ENCODE results near the gene TJP1. TPM values are rescaled to one million over a fixed set of nuclear protein-coding genes. Genes with fewer than 3 reads are reported as not detected.
"Not testable (repeated sequence)": the region's sequence is repeated elsewhere in the genome, so short reads cannot be mapped to it uniquely, and the experiment has no call there.

TJP1 gene
- polyA plus RNA-seq, 12 donors: 35.9 to 121 (median 49.2) TPM

DNA sequence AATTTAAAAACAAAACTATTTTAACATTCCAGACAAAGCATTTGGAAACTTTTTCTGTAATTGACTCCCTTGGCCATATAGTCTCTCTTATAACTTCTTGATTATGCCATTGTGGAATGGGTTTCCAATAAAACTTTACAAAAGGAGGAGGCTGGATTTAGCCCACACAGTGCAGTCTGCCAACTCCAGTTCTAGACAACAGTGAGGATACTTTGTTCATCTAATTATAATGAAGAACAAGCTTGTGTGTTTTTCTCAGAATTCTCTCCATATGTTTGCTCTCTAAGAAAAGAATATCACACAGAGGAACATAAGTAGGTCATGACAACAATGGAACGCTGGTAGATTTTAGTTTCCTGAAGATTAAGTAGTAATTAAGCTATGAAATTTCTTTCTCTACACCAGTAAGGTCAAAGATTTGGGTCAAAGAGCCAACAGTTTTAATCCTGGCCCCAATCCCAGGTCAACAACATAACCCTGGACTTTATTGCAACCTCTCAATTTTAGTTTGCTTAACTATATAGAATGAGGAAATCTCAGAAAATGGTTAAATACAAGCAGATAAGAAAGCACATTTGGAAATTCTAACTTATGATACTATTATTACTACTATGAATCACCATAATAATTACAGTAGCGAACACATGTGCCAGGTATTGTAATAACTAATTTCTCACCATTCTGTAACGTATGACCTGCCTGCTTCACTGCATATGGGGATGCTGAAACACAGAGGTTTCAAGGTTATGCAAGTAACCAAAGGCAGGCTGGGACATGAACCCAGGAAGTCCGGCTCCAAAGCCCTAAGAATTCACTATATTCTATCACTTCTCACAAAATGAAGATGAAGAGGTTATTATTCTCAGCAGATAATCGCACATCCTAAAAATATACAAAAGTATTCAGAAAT lies 65.7 kb downstream of the TJP1 start:
- DNase-seq: no peak

DNA sequence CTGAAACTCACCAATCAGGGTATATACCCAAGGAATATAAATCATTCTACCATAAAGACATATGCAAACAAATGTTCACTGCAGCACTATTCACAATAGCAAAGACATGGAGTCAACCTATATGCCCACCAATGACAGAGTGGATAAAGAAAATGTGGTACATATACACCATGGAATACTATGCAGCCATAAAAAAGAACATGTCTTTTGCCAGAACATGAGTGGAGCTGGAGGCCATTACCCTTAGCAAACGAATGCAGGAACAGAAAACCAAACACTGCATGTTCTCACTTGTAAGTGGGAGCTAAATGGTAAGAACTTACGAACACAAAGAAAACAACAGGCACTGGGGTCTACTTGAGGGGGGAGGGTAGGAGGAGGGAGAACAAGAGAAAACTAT lies 68.3 kb downstream of the TJP1 start:
- not testable (repeated sequence) for DNase-seq

DNA sequence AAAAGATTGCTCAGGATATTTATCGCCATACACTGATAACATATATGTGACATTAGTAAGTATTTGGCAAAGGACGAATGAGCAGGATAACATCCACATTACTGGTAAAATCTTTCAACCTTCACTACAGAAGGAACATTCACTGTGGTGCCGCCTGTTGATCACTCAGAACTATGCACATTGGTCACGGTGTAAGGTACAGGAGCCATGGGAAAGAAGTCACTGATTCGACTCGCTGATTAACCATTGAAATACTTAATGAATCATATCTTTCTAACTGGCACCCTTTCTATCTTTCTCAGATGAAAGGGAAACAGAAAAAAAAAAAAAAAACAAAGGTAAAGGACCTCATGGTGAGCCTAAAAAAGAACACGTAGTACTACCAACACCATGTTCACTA lies 68.8 kb downstream of the TJP1 start:
- no peak for DNase-seq

DNA sequence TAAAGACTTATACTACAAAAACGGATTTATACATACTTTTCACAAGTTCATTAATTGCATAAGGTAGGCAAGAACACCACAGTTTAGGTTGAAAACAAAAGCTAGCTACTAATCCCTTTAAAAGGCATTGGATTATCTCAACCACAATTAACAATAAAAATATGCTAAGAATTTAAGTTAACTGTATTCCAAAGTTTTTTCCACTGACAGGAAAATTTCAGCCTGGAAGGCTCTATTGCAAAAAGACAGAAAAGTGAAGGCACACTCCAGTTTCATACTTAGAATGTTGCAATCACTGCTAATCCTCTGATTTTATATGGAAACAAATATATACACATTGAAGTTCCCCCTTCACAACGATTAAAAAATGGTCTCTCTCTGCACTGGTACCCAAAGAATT lies 71.5 kb downstream of the TJP1 start:
- no peak for DNase-seq

DNA sequence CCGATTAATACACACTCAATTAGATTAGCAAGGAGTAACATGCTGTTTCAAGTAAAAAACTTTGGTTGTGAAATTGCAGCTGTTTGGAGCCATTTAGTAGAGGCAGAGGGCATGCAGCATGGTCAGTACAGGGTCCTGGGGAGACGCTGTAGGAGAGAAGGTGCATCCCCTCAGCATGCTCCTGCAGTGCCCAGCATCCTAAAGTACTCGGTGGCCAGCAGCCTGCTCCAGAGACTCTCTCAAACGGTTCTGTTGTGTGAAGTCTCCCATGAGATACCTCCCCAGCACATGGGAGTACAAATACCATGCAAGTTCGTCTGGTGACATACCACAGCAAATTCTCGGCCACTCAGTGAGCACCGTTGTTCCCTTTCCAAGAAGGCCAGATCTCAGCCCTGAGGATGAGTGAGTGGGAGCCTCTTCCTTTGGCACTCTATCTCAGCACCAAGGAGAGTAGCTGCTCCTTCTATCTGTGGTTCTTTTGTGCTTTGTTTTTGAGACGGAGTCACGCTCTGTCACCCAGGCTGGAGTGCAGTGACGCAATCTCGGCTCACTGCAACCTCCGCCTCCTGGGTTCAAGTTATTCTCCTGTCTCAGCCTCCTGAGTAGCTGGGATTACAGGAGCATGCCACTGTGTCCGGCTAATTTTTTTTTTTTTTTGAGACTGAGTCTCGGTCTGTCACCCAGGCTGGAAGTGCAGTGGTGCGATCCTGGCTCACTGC lies 72.7 kb downstream of the TJP1 start:
- DNase-seq: no peak

DNA sequence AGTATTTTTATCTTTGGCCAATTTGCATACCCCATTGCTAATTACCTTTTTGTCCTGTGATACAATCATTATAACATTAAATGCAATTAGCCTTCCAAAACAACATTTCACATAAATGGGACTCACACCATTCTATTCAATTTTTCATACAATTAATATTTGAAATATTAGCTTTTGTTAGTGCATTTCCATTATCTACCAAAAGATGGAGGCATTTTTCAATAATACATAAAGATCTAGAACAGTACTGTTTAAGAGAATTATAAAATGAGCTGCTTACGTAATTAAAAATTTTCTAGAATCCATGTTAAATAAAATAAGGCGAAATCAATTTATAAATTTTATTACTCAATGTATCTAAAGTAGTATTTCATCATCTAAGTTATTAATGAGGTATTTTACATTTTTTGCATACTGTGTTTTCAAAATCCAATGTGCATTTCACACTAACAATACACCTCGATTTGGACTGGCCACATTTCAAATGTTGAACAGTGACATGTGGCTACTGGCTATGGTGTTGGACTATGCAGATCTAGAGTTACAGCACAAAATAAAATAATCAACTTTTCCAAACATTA lies 74.3 kb downstream of the TJP1 start:
- no peak for DNase-seq

DNA sequence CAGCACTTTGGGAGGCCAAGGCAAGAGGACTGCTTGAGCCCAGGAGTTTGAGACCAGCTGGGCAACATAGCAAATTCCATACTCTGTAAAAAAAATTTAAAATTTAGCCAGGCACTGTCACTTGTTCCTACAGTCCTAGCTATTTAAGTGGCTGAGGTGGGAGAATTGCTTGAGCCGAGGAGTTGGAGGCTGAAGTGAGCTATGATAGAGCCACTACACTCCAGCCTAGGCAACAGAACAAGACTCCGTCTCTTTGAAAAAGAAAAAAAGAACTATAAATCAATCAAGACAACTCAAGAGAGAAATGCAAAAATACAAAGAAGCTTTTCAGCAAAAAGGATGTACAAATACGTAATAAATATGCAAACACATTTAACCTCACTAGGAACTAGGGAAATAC lies 78.8 kb downstream of the TJP1 start:
- DNase-seq: no peak

DNA sequence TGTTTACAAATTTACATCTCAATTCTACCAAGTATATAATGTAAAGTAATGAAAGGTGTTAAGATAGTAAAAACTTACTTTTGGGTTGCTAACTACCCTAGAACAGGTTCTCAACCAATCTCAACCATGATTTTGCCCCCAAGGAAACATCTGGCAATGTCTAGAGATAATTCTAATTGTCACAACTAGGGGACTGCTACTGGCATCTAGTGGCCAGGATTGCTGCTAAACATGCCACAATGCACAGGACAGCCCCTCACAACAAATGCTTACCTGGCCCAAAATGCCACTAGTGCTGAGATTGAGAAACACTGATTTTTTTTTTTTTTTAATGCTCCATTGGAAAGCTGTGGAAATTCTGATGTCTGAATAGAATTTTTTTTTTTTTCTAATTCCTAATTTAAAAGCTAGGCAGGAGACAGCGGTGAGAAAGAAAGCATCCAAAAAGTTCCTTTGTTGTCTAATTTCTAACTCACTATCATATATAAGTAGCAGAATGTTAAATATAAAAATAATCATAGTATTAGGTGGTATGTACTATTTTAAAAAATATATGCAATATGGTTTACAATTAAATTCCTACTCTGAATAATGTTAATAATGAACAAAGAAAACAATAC lies 81.5 kb downstream of the TJP1 start:
- no peak for DNase-seq

DNA sequence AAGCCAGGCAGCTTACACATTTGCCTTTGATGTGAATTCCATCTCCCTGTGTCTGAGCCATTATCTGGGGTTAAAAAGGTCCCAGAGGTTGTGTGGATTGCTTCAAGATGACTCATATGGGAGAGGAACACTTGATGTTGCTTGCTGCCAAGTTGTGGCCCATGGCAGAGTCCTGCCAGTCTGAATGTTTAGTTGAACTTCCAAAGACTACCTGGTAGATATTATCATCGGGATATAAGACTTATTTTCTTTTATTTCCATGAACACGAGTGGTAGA lies 85.6 kb downstream of the TJP1 start:
- no peak for DNase-seq

DNA sequence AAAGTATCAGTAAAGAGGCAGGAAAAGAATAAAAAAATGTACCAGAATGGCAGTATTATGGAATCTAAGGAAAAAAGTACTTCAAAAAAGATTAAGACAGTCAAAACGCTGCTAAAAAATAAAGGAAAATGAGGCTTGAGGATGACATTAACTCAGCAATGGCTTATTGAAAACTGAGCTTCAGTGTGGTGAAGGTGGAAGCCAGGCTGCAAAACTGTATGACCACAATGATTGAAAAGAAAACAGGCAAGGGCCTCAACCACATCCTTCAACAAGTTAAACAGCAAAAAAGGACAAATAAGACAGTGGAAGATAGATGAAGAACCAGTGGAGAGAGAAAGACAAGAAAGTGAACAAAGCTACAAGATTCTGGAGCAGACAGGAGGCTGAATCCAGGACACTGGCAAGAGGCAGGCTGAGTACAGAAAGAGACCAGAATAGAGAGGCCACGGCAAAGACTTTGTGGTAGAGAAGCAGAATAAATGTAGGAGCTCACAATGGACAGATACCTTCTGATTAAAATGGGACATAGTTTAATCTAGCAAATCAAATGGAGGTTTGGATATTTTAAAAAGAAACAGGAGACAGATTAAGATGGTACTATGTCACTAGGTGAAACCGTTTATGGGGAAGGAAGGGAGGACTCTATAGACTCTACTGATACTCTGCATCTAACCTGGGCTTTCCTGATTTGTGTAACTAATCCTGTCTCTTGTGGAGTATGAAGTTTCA lies 86.1 kb downstream of the TJP1 start:
- DNase-seq: no peak

DNA sequence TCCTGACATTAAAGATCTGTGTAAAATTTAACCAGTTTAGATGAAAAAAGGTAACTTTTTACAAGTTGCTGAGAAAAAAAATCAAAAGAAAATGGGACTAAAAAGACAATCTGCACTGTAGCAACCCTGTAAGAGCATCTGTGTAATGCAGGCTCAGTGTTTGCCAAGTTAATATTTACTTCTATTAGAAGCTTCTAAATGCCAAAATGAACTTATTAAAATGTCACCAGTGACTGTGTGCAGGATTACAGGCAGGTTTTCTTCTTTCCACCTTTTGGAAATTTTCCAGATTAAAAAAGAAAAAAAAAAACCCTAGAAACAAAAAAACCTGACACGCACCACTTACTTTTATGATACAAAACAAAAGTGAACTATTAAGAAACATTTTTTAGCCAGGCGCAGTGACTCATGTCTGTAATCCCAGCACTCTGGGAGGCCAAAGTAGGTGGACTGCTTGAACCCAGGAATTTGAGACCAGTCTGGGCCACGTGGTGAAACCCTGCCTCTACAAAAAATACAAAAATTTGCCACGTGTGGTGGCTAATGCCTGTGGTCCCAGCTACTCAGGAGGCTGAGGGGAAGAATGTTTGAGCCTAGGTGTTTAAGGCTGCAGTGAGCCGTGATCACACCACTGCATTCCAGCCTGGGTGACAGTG lies 87.2 kb downstream of the TJP1 start:
- no peak for DNase-seq

DNA sequence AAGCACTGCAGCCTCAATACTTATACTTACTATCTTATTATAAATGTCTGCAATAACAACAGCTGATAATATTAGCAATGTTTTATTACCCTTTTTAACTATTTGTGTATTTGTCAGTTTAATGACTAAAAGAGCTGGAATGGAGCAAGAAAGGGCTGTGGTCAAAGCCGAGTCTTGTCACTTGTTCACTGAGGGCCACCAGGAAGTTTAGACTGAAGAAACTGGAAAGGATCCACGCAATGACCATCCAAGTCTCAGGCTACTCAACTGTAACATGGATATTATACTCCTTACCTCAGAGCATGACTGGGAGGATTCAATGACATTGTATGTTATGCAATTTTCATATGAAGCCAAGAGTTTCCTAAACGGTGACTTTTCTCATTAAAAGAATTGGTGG lies 90.4 kb downstream of the TJP1 start:
- no peak for DNase-seq

DNA sequence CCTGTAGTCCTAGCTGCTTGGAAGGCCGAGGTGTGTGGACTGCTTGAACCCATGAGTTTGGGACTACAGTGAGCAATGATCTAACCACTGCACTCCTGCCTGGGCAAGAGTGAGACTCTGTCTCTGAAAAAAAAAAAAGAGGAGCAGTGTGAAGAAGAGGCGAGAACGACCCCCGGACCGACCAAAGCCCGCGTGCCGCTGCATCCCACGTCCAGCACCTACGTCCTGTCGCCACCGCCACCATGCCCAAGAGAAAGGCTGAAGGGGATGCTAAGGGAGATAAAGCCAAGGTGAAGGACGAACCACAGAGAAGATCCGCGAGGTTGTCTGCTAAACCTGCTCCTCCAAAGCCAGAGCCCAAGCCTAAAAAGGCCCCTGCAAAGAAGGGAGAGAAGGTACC lies 91.8 kb downstream of the TJP1 start:
- DNase-seq: not testable (repeated sequence)

DNA sequence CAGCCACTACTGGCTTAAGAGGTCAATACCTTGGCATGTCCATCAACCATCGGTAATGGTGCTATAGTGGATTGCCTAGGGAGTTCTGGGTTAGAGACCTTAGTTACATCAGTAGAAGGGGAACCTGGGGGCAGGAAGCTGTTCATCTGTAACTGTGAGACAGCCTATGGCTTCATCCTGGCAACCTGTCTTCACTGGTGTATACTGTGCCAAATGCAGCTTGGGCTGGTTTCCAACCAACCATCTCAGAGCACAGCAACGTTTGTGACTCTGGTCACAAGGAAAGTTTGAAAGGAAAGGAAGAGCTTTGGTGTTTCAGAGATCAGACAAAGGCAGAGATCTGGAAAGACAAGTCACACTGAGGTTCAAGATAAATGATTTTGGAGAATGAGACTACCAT lies 93.8 kb downstream of the TJP1 start:
- DNase-seq: no peak

DNA sequence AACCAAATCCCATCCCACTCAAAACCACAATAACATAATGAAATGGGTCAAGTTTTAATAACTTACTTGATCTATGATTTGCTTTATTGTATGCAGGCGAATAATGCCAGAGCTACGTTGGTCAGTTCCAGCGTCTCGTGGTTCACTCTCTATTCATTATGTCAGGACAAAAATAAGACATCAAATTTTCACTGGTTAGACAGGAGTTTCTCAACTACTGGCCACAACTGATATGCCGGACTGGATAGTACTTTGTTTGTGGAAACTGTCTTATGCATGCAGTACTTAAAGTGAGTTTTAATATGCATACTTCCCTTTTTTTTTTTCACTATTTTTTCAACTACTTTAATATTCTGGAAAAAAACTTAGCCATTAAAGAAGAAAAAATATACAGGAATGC lies 94.4 kb downstream of the TJP1 start:
- DNase-seq: no peak

DNA sequence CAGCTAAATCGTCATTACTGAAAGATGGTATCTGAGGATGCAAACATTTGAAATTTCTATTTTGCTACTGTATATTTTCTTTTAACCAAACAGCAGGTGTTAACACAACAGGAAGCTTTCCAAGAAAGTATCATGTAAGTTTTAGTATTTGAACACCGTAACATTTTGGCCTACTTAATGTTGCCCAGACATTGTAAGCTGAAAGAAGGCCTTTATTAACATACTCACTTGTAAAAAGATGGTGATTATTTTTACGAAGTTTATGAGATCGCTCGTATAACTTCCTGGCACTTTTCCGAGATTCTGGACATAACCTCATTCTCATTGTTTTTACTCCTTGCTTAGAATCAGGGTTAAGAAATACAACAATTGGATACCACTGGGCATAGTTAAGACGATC lies 95.7 kb downstream of the TJP1 start:
- DNase-seq: no peak

DNA sequence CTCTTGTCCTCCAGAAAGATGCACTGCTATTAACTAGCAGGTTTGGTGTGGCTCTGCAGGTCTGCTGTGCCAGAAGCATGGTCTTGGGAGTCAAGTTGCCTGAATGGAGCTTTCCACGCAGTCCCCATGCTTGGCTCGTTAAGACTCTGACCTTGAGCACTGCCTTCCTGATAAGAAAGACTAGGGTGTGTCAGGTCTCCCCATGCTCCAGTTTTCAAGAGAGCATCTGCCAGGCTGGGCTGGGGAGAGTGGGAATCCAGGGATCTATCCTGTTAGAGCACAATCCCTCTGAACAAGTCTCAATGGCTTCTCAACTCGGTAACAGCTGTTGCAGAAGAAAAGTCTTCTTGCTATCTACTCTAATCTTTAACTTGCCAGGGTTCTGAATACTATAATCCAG lies 98.2 kb downstream of the TJP1 start:
- DNase-seq: no peak

DNA sequence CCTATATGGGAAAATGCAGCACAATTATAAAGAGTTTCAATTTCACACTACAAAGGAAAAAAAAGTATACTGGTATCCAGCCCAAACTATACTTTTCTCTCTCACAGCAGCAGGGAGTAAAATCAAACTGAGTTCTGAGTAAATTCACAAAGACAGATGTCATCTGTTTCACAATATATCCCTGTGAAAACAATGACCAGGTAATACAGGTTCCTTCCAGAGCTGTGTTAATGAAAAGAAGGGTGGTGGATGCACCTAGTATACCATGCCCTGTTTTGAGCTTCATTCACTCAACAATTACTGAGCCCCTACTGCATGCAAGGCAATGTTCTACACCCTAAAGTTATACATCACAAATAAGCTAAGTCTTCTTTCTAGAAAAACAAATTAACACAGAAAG lies 108.5 kb downstream of the TJP1 start:
- DNase-seq: no peak

DNA sequence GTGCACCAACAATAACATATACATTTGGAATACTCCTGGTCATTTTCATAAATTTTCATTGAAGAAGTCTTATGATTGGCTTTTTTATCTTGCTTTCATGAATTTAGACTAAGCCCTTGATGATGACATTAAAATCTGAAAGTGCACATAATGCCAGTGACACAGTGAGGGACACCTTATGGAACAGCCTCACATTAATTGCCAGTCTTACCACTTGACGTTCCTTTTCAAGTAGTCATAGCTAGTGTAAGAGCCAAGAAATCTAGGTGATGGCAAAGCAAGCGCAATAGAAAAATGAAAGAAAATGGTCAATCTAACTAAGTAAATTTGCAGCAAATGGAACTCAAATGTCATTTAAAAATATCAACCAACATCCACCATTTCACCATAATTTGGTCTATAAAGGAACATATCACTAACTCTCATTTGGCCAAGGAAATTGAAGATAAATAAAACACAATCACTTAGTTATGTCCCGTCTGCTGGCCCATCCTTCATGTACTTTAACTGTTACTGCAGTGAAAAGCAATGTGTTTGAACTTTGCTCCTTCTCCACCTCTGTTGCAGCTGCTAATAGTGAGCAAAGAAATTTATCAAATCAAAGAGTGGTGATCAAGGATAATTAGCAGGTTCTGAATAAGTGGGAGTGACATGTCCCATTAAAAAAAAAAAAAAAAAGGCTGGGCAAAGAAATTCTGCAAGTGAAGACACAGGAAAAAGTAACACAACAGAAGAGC lies 110.0 kb downstream of the TJP1 start:
- no peak for DNase-seq

DNA sequence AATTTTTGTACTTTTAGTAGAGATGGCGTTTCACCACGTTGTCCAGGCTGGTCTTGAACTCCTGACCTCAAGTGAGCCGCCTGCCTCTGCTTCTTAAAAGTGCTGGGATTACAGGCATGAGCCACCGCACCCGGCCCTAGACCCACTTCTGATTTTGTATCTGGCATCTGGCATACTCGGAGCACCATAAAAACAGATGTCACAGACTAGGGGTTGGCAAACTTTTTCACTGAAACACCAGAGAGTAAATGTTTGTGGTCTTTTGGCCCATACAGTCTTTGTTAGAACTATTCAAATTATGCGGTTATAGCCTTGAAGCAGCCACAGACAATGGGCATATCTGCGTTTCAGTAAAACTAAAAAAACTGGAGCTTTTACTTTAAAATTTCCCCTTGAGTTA lies 110.7 kb downstream of the TJP1 start:
- no peak for DNase-seq

DNA sequence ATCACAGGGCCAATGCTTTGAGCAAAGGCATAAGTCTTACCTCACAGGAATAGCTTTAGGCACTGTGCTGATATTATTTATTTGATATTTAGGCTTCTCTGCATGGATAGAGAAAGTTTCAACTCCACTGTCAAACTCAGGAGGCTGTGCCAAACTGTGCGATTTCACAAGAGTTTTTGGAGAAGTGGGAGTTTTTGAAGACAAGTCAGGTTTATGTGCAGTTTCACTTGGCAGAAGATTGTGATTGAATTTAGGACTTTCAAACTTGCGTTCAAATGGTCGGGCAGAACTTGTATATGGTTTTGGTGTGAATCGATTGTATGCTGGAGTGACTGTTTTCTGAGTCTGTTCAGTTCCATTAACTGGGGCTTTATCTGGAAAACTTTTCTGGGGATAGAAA lies 113.7 kb downstream of the TJP1 start:
- no peak for DNase-seq

All from muscle of arm (tissue), 12 donors.